Renal cortical epithelial cell (primary cell): Measurements from ENCODE around the gene BEST2. TPM values are rescaled to one million over a fixed set of nuclear protein-coding genes. Genes with fewer than 3 reads are reported as not detected.

ENCODE experiments used
- DNase-seq: peaks from one replicate; pipeline ENCODE4 v3.0.0-alpha.2; 2011; ENCODE audit warnings: low read depth
- total RNA-seq: library from RNA; depleted of rRNA; stranded (reverse); fragments of >200 nt; gene quantifications from 2 replicates; pipeline ENCODE4 v1.2.3, GENCODE V29; 2014

The BEST2 gene
- total RNA-seq, 1 donor from 2014 or later = not detected

GRCh38 chr19:12730064-12730463 lies 21.5 kb upstream of the BEST2 start:
- DNase-seq = no peak

GRCh38 chr19:12731337-12731736 lies 20.3 kb upstream of the BEST2 start:
- DNase-seq = no peak

GRCh38 chr19:12733369-12734214 lies 18.0 kb upstream of the BEST2 start:
- peak; percentile 45 for DNase-seq

- peak; percentile 100 for DNase-seq
Measured at GRCh38 chr19:12736995-12737834, 14.4 kb upstream of the BEST2 start, which contains the start of gene GET3. Gene GET3 (plus strand): TSS chr19:12737497. CDS start chr19:12737506, 9 bp downstream.

- no peak for DNase-seq
Measured at GRCh38 chr19:12737835-12738351, 13.7 kb upstream of the BEST2 start.

- DNase-seq = no peak
Measured at GRCh38 chr19:12745166-12745897, 6.3 kb upstream of the BEST2 start.

- no peak for DNase-seq
Measured at GRCh38 chr19:12748489-12748888, 3.1 kb upstream of the BEST2 start.

- no peak for DNase-seq
Measured at GRCh38 chr19:12749938-12750521, 1.6 kb upstream of the BEST2 start.

- DNase-seq = no peak
Measured at GRCh38 chr19:12750851-12751250, 740 bp upstream of the BEST2 start.

GRCh38 chr19:12752056-12752781 lies 628 bp downstream of the BEST2 start:
- no peak for DNase-seq

GRCh38 chr19:12754465-12755196 lies 3.0 kb downstream of the BEST2 start:
- no peak for DNase-seq

GRCh38 chr19:12756150-12756883 lies 4.7 kb downstream of the BEST2 start:
- no peak for DNase-seq

GRCh38 chr19:12757544-12758274 lies 6.1 kb downstream of the BEST2 start:
- no peak for DNase-seq

GRCh38 chr19:12759686-12760085 lies 8.1 kb downstream of the BEST2 start:
- DNase-seq = no peak

- no peak for DNase-seq
Measured at GRCh38 chr19:12763100-12763499, 11.5 kb downstream of the BEST2 start.

GRCh38 chr19:12764698-12765097 lies 13.1 kb downstream of the BEST2 start:
- no peak for DNase-seq

GRCh38 chr19:12766051-12766521 lies 14.5 kb downstream of the BEST2 start:
- DNase-seq = no peak

GRCh38 chr19:12767150-12767549 lies 15.6 kb downstream of the BEST2 start:
- no peak for DNase-seq
